ENCODE measurements around the gene EXD3. TPM values are rescaled to one million over a fixed set of nuclear protein-coding genes. Genes with fewer than 3 reads are reported as not detected.

The EXD3 gene
- total and polyA plus RNA-seq, 2 experiments from 2014 or later, result 32.3 to 72.1 TPM

GRCh38 chr9:137434498-137435380 lies 11.8 kb upstream of the EXD3 start:
- no peak overlapping the region for H3K27ac ChIP-seq
- no peaks in the 10 kb centered on the region for H3K27me3 ChIP-seq
- H3K36me3 ChIP-seq, result no peaks in the 10 kb centered on the region
- TF ChIP-seq CTCF (IDR thresholded peaks at IDR 0.05; ENCODE audit: low read depth, low read length), result no peak
- no peak overlapping the region for H3K4me3 ChIP-seq
- no peaks in the 10 kb centered on the region for H3K4me1 ChIP-seq (ENCODE audit: low read depth)
- no peaks in the 10 kb centered on the region for H3K9me3 ChIP-seq (ENCODE audit: low read depth)
- no peak for DNase-seq (ENCODE audit: low read depth in 1 of 2, low spot score in 1 of 2)

- Histone ChIP-seq H3K27ac (no peak overlapping the region), H3K36me3 (no peaks in the 10 kb centered on the region), H3K4me3 (no peak overlapping the region), H3K4me1 (ENCODE audit: low read depth) (no peaks in the 10 kb centered on the region), H3K9me3 (ENCODE audit: low read depth) (no peaks in the 10 kb centered on the region), H3K27me3 (no peaks in the 10 kb centered on the region)
- TF ChIP-seq CTCF (IDR thresholded peaks at IDR 0.05; ENCODE audit: low read depth, low read length), result no peak
- DNase-seq (ENCODE audit: low read depth in 1 of 2, low spot score in 1 of 2), result no peak
These were observed 11.0 kb upstream of the EXD3 start for GRCh38 chr9:137433916-137434431.

- no peak overlapping the region for H3K27ac ChIP-seq
- H3K4me3 ChIP-seq, result no peak overlapping the region
- no peaks in the 10 kb centered on the region for H3K36me3 ChIP-seq
- no peak for TF ChIP-seq CTCF (IDR thresholded peaks at IDR 0.05; ENCODE audit: low read depth, low read length)
- H3K27me3 ChIP-seq, result no peaks in the 10 kb centered on the region
- DNase-seq (ENCODE audit: low read depth in 1 of 2, low spot score in 1 of 2), result no peak
- H3K9me3 ChIP-seq (ENCODE audit: low read depth), result no peaks in the 10 kb centered on the region
- no peaks in the 10 kb centered on the region for H3K4me1 ChIP-seq (ENCODE audit: low read depth)
These were observed 10.5 kb upstream of the EXD3 start for GRCh38 chr9:137433349-137433915.

GRCh38 chr9:137432687-137433348 lies 9.9 kb upstream of the EXD3 start:
- TF ChIP-seq CTCF (IDR thresholded peaks at IDR 0.05; ENCODE audit: low read depth, low read length), result no peak
- no peaks in the 10 kb centered on the region for H3K4me1 ChIP-seq (ENCODE audit: low read depth)
- H3K27me3 ChIP-seq, result no peaks in the 10 kb centered on the region
- no peak overlapping the region for H3K27ac ChIP-seq
- no peak for DNase-seq (ENCODE audit: low read depth in 1 of 2, low spot score in 1 of 2)
- no peak overlapping the region for H3K4me3 ChIP-seq
- H3K36me3 ChIP-seq, result no peaks in the 10 kb centered on the region
- no peaks in the 10 kb centered on the region for H3K9me3 ChIP-seq (ENCODE audit: low read depth)

GRCh38 chr9:137431416-137431931 lies 8.5 kb upstream of the EXD3 start:
- Histone ChIP-seq H3K4me3 (no peak overlapping the region), H3K4me1 (ENCODE audit: low read depth) (no peaks in the 10 kb centered on the region), H3K9me3 (ENCODE audit: low read depth) (no peaks in the 10 kb centered on the region), H3K36me3 (no peaks in the 10 kb centered on the region), H3K27ac (no peak overlapping the region), H3K27me3 (no peaks in the 10 kb centered on the region)
- no peak for DNase-seq (ENCODE audit: low read depth in 1 of 2, low spot score in 1 of 2)
- no peak for TF ChIP-seq CTCF (IDR thresholded peaks at IDR 0.05; ENCODE audit: low read depth, low read length)

All from cardiac muscle cell (in vitro differentiated cells and primary cell).